Naive B cell (primary cell): ENCODE data around the gene NEK8. TPM values are rescaled to one million over a fixed set of nuclear protein-coding genes. Genes with fewer than 3 reads are reported as not detected.
A peak's percentile ranks its signal among the peaks of the same experiment; 100 is the strongest.
"Not testable (repeated sequence)": the region's sequence is repeated elsewhere in the genome, so short reads cannot be mapped to it uniquely, and the experiment has no call there.

Source experiments
- ATAC-seq, 2 donors: fragments of 150-1000 bp; cut with Tn5 transposase; 2 replicates each; pipeline ENCODE4 v1.10.0; 2021; ENCODE audit warnings: low read depth in 2 of 2, mild to moderate bottlenecking in 2 of 2, moderate library complexity in 2 of 2
- DNase-seq: peaks from one replicate; pipeline ENCODE4 v3.0.0; 2022
- H3K27ac Mint-ChIP-seq, 6 donors: one replicate each; pipeline ENCODE4 v1.8.0; 2020 to 2022; ENCODE audit warnings: mild to moderate bottlenecking in 6 of 6, mixed read lengths in 6 of 6, moderate library complexity in 5 of 6, inconsistent platforms in 2 of 6
- H3K27me3 Mint-ChIP-seq, 3 donors: one replicate each; pipeline ENCODE4 v1.8.0; 2021 to 2022; ENCODE audit warnings: mixed read lengths in 3 of 3, mild to moderate bottlenecking in 1 of 3
- H3K36me3 Mint-ChIP-seq, 2 donors: one replicate each; pipeline ENCODE4 v1.8.0; 2020 to 2022; ENCODE audit warnings: mixed read lengths in 2 of 2, inconsistent platforms in 1 of 2, mild to moderate bottlenecking in 1 of 2
- H3K4me1 Mint-ChIP-seq, 3 donors: one replicate each; pipeline ENCODE4 v1.8.0; 2020 to 2022; ENCODE audit warnings: mixed read lengths in 3 of 3, inconsistent platforms in 1 of 3, mild to moderate bottlenecking in 1 of 3, moderate library complexity in 1 of 3
- H3K4me3 Mint-ChIP-seq, 8 donors: one replicate each; pipeline ENCODE4 v1.8.0; 2020 to 2022; ENCODE audit warnings: mild to moderate bottlenecking in 8 of 8, mixed read lengths in 8 of 8, moderate library complexity in 8 of 8, inconsistent platforms in 2 of 8
- H3K9me3 Mint-ChIP-seq, 7 donors: one replicate each; pipeline ENCODE4 v1.8.0; 2020 to 2022; ENCODE audit warnings: mixed read lengths in 7 of 7, mild to moderate bottlenecking in 5 of 7, inconsistent platforms in 2 of 7, moderate library complexity in 1 of 7
- polyA plus RNA-seq, 6 donors: library from polyadenylated mRNA; unstranded; fragments of 300-500 nt; fragmentation: Illumina TruSeq; gene quantifications; one replicate each; pipeline ENCODE4 v1.2.3, GENCODE V29; 2021; ENCODE audit warnings: low read depth in 6 of 6

NEK8 gene
- polyA plus RNA-seq, 6 donors from 2014 or later, result 14.5 to 26.1 (median 19.6) TPM

GRCh38 chr17:28760601-28761562, 32.3 kb downstream of the NEK8 start:
- H3K4me1 Mint-ChIP-seq, result peaks cover 10 to 19% (median 19%) of the 10 kb centered on the region in 3 donors
- H3K9me3 Mint-ChIP-seq, result no peaks in the 10 kb centered on the region
- no peaks in the 10 kb centered on the region for H3K36me3 Mint-ChIP-seq
- H3K27me3 Mint-ChIP-seq, result no peaks in the 10 kb centered on the region
- H3K27ac Mint-ChIP-seq, result peak overlapping the region in 3 of 6 donors; percentile 31 to 66 (median 34)
- ATAC-seq (no peak), DNase-seq (no peak)
- peak overlapping the region in 1 of 8 donors; percentile 12 for H3K4me3 Mint-ChIP-seq

DNA sequence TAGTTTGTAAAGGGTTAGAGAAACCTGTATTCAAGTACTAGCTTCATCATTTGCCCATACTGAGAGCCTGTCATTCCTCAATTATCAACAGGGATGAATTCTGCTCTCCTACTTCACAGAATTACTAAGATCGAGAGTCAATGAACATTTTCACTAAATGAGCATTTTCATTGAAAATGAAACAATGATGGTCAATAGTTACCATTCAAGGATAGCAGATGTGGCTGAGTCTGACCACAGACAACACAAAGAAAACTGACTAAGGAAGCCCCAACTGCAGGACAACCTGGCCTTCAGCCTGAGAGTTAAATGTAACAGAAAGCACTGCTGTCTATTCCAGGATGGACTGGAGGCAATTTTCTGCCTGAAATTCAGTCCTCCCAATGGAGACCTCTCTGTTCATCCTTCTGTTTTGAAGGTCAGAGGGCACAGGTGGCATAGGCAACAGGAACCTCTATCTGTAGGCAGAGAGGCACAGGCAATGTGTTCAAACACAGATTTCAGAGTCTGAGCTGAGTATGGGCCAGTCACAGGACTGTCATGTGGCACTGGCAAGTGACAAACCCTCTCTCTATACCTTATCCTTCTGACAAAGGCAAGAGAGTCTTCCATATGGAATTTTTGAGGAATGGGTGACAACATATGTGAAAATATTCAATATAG, 34.7 kb downstream of the NEK8 start:
- no peak for DNase-seq
- Mint-ChIP-seq H3K27me3 (no peaks in the 10 kb centered on the region), H3K4me1 (peaks cover 4 to 19% (median 13%) of the 10 kb centered on the region in 3 donors), H3K4me3 (no peak overlapping the region), H3K36me3 (no peaks in the 10 kb centered on the region), H3K9me3 (no peaks in the 10 kb centered on the region), H3K27ac (peak overlapping the region in 2 of 6 donors; percentile 47 to 56)
- peak; percentile 5 to 13 for ATAC-seq

DNA sequence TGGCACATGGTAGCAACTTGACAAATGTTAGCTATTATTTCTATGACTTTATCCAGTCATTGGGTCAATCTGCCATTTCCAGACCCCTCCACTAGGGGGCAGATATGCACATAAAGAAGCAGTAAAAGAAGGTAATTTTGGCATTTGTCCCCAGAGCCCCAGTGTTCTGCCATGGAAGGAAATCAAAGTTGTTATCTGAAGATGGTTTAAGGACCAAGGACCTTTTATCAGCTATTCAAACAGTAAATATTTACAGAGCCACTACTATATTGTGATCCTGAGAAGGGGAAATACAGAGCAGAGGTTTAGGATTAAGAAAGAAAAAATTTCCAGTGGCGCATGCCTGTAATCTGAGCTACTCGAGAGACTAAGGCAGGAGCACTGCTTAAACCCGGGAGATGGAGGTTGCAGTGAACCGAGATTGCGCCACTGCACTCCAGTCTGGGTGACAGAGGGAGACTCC, 35.2 kb downstream of the NEK8 start:
- peak overlapping the region in 2 of 6 donors; percentile 47 to 56 for H3K27ac Mint-ChIP-seq

DNA sequence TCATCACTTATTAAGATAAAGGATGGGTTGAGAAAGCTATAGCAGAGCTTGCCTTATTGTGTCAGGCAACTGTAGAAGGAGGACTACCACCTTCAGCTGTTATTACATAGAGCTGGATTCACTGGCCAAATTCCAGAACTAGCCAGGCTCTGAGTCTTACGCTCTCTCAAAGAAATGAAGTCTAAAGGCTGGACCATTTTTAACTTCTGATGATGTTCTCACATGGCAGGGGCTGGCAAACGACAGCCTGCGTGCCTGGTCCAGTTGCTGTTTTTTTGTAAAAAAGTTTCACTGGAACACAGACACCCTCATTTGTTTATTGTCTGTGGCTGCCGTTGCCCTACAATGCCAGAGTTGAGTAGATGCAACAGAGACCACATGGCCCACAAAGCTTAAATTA, 36.5 kb downstream of the NEK8 start:
- Mint-ChIP-seq H3K9me3 (no peaks in the 10 kb centered on the region), H3K27ac (peak overlapping the region in 2 of 6 donors; percentile 7 to 61), H3K36me3 (no peaks in the 10 kb centered on the region), H3K4me1 (peaks cover 4 to 15% (median 15%) of the 10 kb centered on the region in 3 donors), H3K4me3 (no peak overlapping the region), H3K27me3 (no peaks in the 10 kb centered on the region)
- DNase-seq (no peak), ATAC-seq (no peak)

More for the DNA sequence above, 35.2 kb downstream of the NEK8 start:
- Mint-ChIP-seq H3K4me1 (peaks cover 4 to 18% (median 13%) of the 10 kb centered on the region in 3 donors), H3K4me3 (no peak overlapping the region), H3K9me3 (no peaks in the 10 kb centered on the region), H3K36me3 (no peaks in the 10 kb centered on the region), H3K27me3 (no peaks in the 10 kb centered on the region)
- peak; percentile 69 to 76 for ATAC-seq
- DNase-seq, result peak; percentile 72

GRCh38 chr17:28773736-28774135, 45.1 kb downstream of the NEK8 start:
- Mint-ChIP-seq H3K27me3 (no peaks in the 10 kb centered on the region), H3K36me3 (no peaks in the 10 kb centered on the region), H3K4me1 (peaks cover 16 to 19% (median 19%) of the 10 kb centered on the region in 3 donors), H3K27ac (peak overlapping the region in 1 of 6 donors; percentile 81), H3K9me3 (no peaks in the 10 kb centered on the region), H3K4me3 (no peak overlapping the region)
- no peak for ATAC-seq
- DNase-seq, result no peak

DNA sequence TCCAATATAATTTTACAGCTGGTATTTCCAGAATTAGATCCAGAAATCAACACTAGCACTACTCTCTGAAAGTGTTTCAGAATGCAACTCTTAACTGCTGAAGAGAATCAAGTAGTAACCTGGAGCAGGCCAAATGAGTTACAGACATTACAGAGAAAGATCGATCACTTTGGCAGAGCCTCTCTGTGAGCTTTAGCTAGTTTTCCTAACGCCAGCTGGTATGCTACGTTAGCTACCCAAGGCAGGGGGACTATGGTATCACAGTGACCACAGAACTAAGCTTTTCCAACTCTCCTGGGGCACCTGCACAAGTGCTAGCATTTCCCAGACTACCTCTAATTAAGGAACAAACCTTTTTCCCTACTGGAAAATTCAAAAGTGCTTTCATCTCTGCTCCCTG, 45.6 kb downstream of the NEK8 start:
- Mint-ChIP-seq H3K27ac (peak overlapping the region in 1 of 6 donors; percentile 81), H3K36me3 (no peaks in the 10 kb centered on the region), H3K4me1 (peaks cover 19 to 23% (median 20%) of the 10 kb centered on the region in 3 donors), H3K27me3 (no peaks in the 10 kb centered on the region), H3K9me3 (no peaks in the 10 kb centered on the region), H3K4me3 (no peak overlapping the region)
- ATAC-seq (no peak), DNase-seq (no peak)

- no peaks in the 10 kb centered on the region for H3K9me3 Mint-ChIP-seq
Observed at GRCh38 chr17:28777178-28777577, 48.6 kb downstream of the NEK8 start.

GRCh38 chr17:28779601-28780000, 51.0 kb downstream of the NEK8 start:
- H3K36me3 Mint-ChIP-seq, H3K4me3 Mint-ChIP-seq, ATAC-seq, DNase-seq, H3K27ac Mint-ChIP-seq, H3K27me3 Mint-ChIP-seq, H3K9me3 Mint-ChIP-seq: not testable (repeated sequence)
- H3K4me1 Mint-ChIP-seq, result peaks cover 23 to 45% (median 32%) of the 10 kb centered on the region in 3 donors

More at GRCh38 chr17:28777178-28777577, 48.6 kb downstream of the NEK8 start:
- H3K27me3 Mint-ChIP-seq, result no peaks in the 10 kb centered on the region
- ATAC-seq (no peak), DNase-seq (no peak)
- H3K27ac Mint-ChIP-seq, result peak overlapping the region in 4 of 6 donors; percentile 18 to 87 (median 78)
- H3K4me1 Mint-ChIP-seq, result peaks cover 23 to 45% (median 32%) of the 10 kb centered on the region in 3 donors
- H3K4me3 Mint-ChIP-seq, result no peak overlapping the region
- H3K36me3 Mint-ChIP-seq, result no peaks in the 10 kb centered on the region

DNA sequence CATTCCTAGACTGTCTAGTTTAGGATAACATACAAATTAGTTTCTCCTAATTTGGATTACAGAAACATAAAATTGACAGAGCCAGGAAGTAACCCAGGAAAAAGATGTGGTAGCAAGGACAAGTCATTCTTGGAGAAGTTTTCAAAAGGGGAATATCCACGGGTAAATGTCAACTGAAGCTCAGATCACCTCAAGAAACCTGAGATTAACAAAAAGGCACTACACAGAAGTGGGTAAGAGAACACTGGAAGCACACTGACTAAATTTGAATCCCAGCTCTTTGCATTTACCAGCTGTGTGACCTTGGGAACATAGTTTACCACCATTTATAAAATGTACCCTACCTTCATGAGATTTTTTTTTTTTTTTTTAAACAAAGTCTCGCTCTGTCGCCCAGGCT, 54.6 kb downstream of the NEK8 start:
- no peaks in the 10 kb centered on the region for H3K36me3 Mint-ChIP-seq
- H3K4me1 Mint-ChIP-seq, result peaks cover 10 to 29% (median 16%) of the 10 kb centered on the region in 3 donors
- no peak overlapping the region for H3K4me3 Mint-ChIP-seq
- no peak for DNase-seq
- H3K27ac Mint-ChIP-seq, result peak overlapping the region in 1 of 6 donors; percentile 70
- no peaks in the 10 kb centered on the region for H3K9me3 Mint-ChIP-seq
- no peaks in the 10 kb centered on the region for H3K27me3 Mint-ChIP-seq
- ATAC-seq, result no peak

GRCh38 chr17:28788100-28788499, 59.5 kb downstream of the NEK8 start:
- no peaks in the 10 kb centered on the region for H3K9me3 Mint-ChIP-seq
- H3K36me3 Mint-ChIP-seq, result no peaks in the 10 kb centered on the region
- DNase-seq (no peak), ATAC-seq (no peak)
- H3K4me1 Mint-ChIP-seq, result peaks cover 0 to 6% (median 4%) of the 10 kb centered on the region in 3 donors
- H3K27ac Mint-ChIP-seq, result peak overlapping the region in 2 of 6 donors; percentile 26 to 33
- no peak overlapping the region for H3K4me3 Mint-ChIP-seq
- H3K27me3 Mint-ChIP-seq, result no peaks in the 10 kb centered on the region

Other genes with a start within 250 kb of the NEK8 start
- gene FOXN1, start 222.4 kb upstream of the NEK8 start, polyA plus RNA-seq, result not detected
- 10 to 100 TPM; 69.7 to 93.0 (median 75.3) TPM for gene UNC119, start 176.2 kb upstream of the NEK8 start, polyA plus RNA-seq
- gene PIGS, start 157.3 kb upstream of the NEK8 start, polyA plus RNA-seq, result 10 to 100 TPM; 31.3 to 61.7 (median 46.0) TPM
- 10 to 100 TPM; 30.6 to 67.9 (median 48.3) TPM for gene ALDOC, start 151.9 kb upstream of the NEK8 start, polyA plus RNA-seq
- gene SPAG5, start 129.8 kb upstream of the NEK8 start, polyA plus RNA-seq, result 1 to 10 TPM in 1 of 6 donors, under 1 TPM in 4, not detected in 1; 0.26 to 1.1 (median 0.62) TPM
- under 1 TPM in 2 of 6 donors, not detected in 4; 0.09 to 0.20 TPM for gene RSKR, start 114.6 kb upstream of the NEK8 start, polyA plus RNA-seq
- 10 to 100 TPM; 15.0 to 57.5 (median 40.8) TPM for gene BLTP2, start 83.6 kb upstream of the NEK8 start, polyA plus RNA-seq
- gene SDF2, start 66.9 kb upstream of the NEK8 start, polyA plus RNA-seq, result 10 to 100 TPM; 46.0 to 76.5 (median 61.7) TPM
- gene SUPT6H, start 66.6 kb upstream of the NEK8 start, polyA plus RNA-seq, result 10 to 100 TPM in 1 of 6 donors, 1 to 10 TPM in 5; 4.6 to 19.5 (median 7.4) TPM
- 1 to 10 TPM in 3 of 6 donors, under 1 TPM in 2, not detected in 1; 0.29 to 2.3 (median 1.1) TPM for gene PROCA1, start 16.9 kb upstream of the NEK8 start, polyA plus RNA-seq
- gene RAB34, start 10.9 kb upstream of the NEK8 start, polyA plus RNA-seq, result 10 to 100 TPM; 11.6 to 22.6 (median 18.2) TPM
- gene RPL23A, start 8.8 kb upstream of the NEK8 start, polyA plus RNA-seq, result 1,000 to 10,000 TPM; 5,077 to 6,780 (median 5,627) TPM
- gene TLCD1, start 2.6 kb upstream of the NEK8 start, polyA plus RNA-seq, result 1 to 10 TPM in 1 of 6 donors, under 1 TPM in 1, not detected in 4; 0.93 to 1.2 TPM
- gene TRAF4, start 15.2 kb downstream of the NEK8 start, polyA plus RNA-seq, result 10 to 100 TPM in 4 of 6 donors, 1 to 10 TPM in 2; 5.4 to 17.1 (median 12.0) TPM
- 10 to 100 TPM in 2 of 6 donors, 1 to 10 TPM in 4; 6.6 to 19.4 (median 8.2) TPM for gene FAM222B, start 114.0 kb downstream of the NEK8 start, polyA plus RNA-seq
- gene ERAL1, start 126.2 kb downstream of the NEK8 start, polyA plus RNA-seq, result 10 to 100 TPM; 37.0 to 50.3 (median 46.2) TPM
- gene FLOT2, start 168.9 kb downstream of the NEK8 start, polyA plus RNA-seq, result 100 to 1,000 TPM; 431 to 655 (median 460) TPM
- 10 to 100 TPM in 5 of 6 donors, 1 to 10 TPM in 1; 9.4 to 17.3 (median 11.5) TPM for gene DHRS13, start 174.3 kb downstream of the NEK8 start, polyA plus RNA-seq
- gene PHF12, start 222.7 kb downstream of the NEK8 start, polyA plus RNA-seq, result 10 to 100 TPM in 1 of 6 donors, 1 to 10 TPM in 4, under 1 TPM in 1; 0.71 to 11.8 (median 5.5) TPM